Natural killer cell (primary cell): ENCODE data around the gene RDH14. TPM values are rescaled to one million over a fixed set of nuclear protein-coding genes. Genes with fewer than 3 reads are reported as not detected.

Source experiments
- ATAC-seq, 3 donors: fragments of 150-1000 bp in 2 of 3; fragments of 200-7000 bp in 1 of 3; cut with Tn5 transposase; 1 replicate in 1 of 3; 2 replicates in 2 of 3; pipeline ENCODE4 v1.10.0; 2021; ENCODE audit warnings: mild to moderate bottlenecking in 2 of 3, moderate library complexity in 2 of 3
- DNase-seq, 2 donors: peaks; one replicate each; pipeline versions ENCODE4 v3.0.0 to v3.0.0-alpha.2; 2013 to 2021; ENCODE audit warnings: mixed read lengths in 1 of 2
- H3K27ac ChIP-seq: one replicate; pipeline ENCODE4 v1.5.1; 2013; ENCODE audit warnings: mild to moderate bottlenecking, low read length
- H3K27me3 ChIP-seq: one replicate; pipeline ENCODE4 v1.6.1; 2013; ENCODE audit warnings: low read length; ENCODE audit not compliant: control insufficient read depth, insufficient read depth
- H3K36me3 ChIP-seq: one replicate; pipeline ENCODE4 v1.6.1; 2013; ENCODE audit warnings: low read length; ENCODE audit not compliant: control insufficient read depth, insufficient read depth
- H3K4me1 ChIP-seq: one replicate; pipeline ENCODE4 v1.6.1; 2013; ENCODE audit warnings: low read length; ENCODE audit not compliant: control insufficient read depth, insufficient read depth
- H3K4me3 ChIP-seq: one replicate; pipeline ENCODE4 v1.5.1; 2013; ENCODE audit warnings: low read length
- H3K9me3 ChIP-seq: one replicate; pipeline ENCODE4 v1.6.1; 2013; ENCODE audit warnings: low read length; ENCODE audit not compliant: control insufficient read depth, insufficient read depth
- H3K27ac Mint-ChIP-seq, 2 donors: one replicate each; pipeline ENCODE4 v1.8.0; 2022; ENCODE audit warnings: mild to moderate bottlenecking in 2 of 2, mixed read lengths in 2 of 2, moderate library complexity in 1 of 2
- H3K27me3 Mint-ChIP-seq, 2 donors: one replicate each; pipeline ENCODE4 v1.8.0; 2022; ENCODE audit warnings: low read depth in 2 of 2, mixed read lengths in 2 of 2
- H3K36me3 Mint-ChIP-seq: one replicate; pipeline ENCODE4 v1.8.0; 2022; ENCODE audit warnings: mixed read lengths
- H3K4me1 Mint-ChIP-seq, 2 donors: one replicate each; pipeline ENCODE4 v1.8.0; 2022; ENCODE audit warnings: mixed read lengths in 2 of 2
- H3K4me3 Mint-ChIP-seq: one replicate; pipeline ENCODE4 v1.8.0; 2022; ENCODE audit warnings: mild to moderate bottlenecking, moderate library complexity, mixed read lengths
- H3K9me3 Mint-ChIP-seq, 2 donors: one replicate each; pipeline ENCODE4 v1.8.0; 2022; ENCODE audit warnings: mixed read lengths in 2 of 2
- WGBS: methylation state at CpG from one replicate; pipeline ENCODE4 v1.1.7; 2013; ENCODE audit warnings: missing lambda C conversion rate; ENCODE audit not compliant: insufficient coverage; 5-methylcytosine and 5-hydroxymethylcytosine counted together
- intact Hi-C: fragments of 100-400 bp; cut with micrococcal nuclease; formaldehyde crosslinking; loops from one replicate; pipeline ENCODE4 v1.14.2; 2022
- total RNA-seq, 4 donors: library from RNA; stranded (reverse); fragments of 120-200 nt in 1 of 4; gene quantifications; one replicate each; pipeline versions ENCODE4 v1.2.3 to v1.2.4, GENCODE V29; 2013 to 2022
- TF ChIP-seq, protein P1 (sequence below): fragments of 200-600 bp; IDR thresholded peaks from one replicate; pipeline ENCODE4 v1.8.0; 2022; ENCODE audit warnings: antibody characterized with exemption

The RDH14 gene
- total RNA-seq, 3 donors from 2014 or later (not counting 1 experiment from before 2014, with no cell fraction given), result 8.7 to 13.5 (median 12.5) TPM

DNA sequence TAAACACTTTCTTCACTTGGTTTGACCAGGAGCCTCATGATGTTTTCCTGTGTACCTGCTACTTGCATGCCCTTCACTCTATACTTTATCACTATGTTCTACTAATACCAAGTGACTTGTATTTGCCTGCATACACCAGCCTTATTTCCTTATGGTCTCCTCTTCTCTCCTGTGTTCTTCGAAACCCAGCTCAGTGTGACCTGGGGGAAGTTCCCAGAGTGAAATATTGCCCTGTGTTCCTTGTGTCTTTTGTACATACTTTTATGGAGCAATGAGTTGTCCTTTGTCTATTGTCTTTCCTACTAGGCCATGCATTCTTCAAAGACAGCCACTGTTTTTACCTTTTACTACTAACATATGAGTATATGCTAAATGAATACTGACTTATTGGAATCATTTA lies 28.3 kb upstream of the RDH14 start:
- H3K4me3 ChIP-seq, result no peak overlapping the region
- DNase-seq (no peak), ATAC-seq (no peak)
- H3K4me1 Mint-ChIP-seq, result peaks cover 0 to 7% of the 10 kb centered on the region in 2 donors
- TF ChIP-seq, protein P1, sequence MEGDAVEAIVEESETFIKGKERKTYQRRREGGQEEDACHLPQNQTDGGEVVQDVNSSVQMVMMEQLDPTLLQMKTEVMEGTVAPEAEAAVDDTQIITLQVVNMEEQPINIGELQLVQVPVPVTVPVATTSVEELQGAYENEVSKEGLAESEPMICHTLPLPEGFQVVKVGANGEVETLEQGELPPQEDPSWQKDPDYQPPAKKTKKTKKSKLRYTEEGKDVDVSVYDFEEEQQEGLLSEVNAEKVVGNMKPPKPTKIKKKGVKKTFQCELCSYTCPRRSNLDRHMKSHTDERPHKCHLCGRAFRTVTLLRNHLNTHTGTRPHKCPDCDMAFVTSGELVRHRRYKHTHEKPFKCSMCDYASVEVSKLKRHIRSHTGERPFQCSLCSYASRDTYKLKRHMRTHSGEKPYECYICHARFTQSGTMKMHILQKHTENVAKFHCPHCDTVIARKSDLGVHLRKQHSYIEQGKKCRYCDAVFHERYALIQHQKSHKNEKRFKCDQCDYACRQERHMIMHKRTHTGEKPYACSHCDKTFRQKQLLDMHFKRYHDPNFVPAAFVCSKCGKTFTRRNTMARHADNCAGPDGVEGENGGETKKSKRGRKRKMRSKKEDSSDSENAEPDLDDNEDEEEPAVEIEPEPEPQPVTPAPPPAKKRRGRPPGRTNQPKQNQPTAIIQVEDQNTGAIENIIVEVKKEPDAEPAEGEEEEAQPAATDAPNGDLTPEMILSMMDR, result no peak
- H3K9me3 ChIP-seq, result no peaks in the 10 kb centered on the region
- 100% methylated on average over 1 of the region's 1 CpG for WGBS
- H3K27ac Mint-ChIP-seq, result no peak overlapping the region
- no peaks in the 10 kb centered on the region for H3K9me3 Mint-ChIP-seq
- H3K27ac ChIP-seq, result no peak overlapping the region
- H3K36me3 Mint-ChIP-seq, result no peaks in the 10 kb centered on the region
- no peaks in the 10 kb centered on the region for H3K27me3 ChIP-seq
- H3K4me3 Mint-ChIP-seq, result no peak overlapping the region
- H3K4me1 ChIP-seq, result no peaks in the 10 kb centered on the region
- H3K36me3 ChIP-seq, result no peaks in the 10 kb centered on the region
- H3K27me3 Mint-ChIP-seq, result no peaks in the 10 kb centered on the region
- intact Hi-C loops, result no loop called here

DNA sequence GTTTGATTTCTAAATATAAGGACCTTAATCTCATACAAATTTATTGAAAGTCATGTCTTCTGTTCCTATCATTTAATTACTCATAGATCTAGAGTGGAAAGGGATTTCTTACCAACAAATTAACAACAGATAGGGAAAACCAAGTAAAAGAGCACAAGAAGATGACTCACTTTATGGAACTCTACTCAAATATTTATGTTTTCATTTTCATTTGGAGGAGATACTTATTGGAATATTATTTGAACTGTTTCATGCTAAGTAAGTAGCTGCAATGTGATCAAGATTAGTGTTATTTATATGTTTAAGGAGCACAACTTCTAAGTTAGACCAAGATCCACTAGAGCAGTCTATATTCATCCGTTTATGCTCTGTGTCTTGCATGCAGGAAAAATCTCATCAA lies 27.6 kb upstream of the RDH14 start:
- Histone ChIP-seq H3K27me3 (no peaks in the 10 kb centered on the region), H3K4me1 (no peaks in the 10 kb centered on the region), H3K4me3 (no peak overlapping the region), H3K27ac (no peak overlapping the region), H3K9me3 (no peaks in the 10 kb centered on the region), H3K36me3 (no peaks in the 10 kb centered on the region)
- Mint-ChIP-seq H3K4me3 (no peak overlapping the region), H3K27me3 (no peaks in the 10 kb centered on the region), H3K9me3 (no peaks in the 10 kb centered on the region), H3K4me1 (peaks cover 0 to 14% of the 10 kb centered on the region in 2 donors), H3K27ac (no peak overlapping the region), H3K36me3 (no peaks in the 10 kb centered on the region)
- no CpG with 5 or more reads among the region's 1 CpG for WGBS
- intact Hi-C loops, result no loop called here
- ATAC-seq (no peak), DNase-seq (no peak)
- TF ChIP-seq, protein P1, result no peak

DNA sequence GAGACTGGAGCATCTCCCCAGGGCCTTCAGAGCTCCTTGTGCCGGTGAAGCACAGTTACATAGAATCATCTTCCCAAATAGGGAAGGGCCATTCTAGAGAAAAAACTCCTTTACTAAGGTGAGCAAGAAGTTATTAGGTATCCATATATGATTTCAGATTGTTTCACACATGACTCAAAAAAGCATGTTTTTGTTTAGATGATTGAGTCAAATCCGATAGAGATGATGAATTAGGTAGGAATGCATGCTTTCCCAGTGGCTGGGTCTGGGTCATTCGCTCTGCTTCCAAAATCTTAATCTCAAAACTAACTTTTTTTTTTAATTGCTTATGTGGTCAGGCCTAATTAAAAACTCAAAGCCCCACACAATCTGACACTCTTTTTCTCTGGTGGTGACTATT lies 25.1 kb upstream of the RDH14 start:
- TF ChIP-seq, protein P1, result no peak
- no peaks in the 10 kb centered on the region for H3K27me3 Mint-ChIP-seq
- ATAC-seq (no peak), DNase-seq (no peak)
- no peak overlapping the region for H3K27ac ChIP-seq
- no peaks in the 10 kb centered on the region for H3K4me1 ChIP-seq
- H3K27me3 ChIP-seq, result no peaks in the 10 kb centered on the region
- no peaks in the 10 kb centered on the region for H3K9me3 Mint-ChIP-seq
- no peak overlapping the region for H3K4me3 Mint-ChIP-seq
- H3K4me1 Mint-ChIP-seq, result peaks cover 0 to 14% of the 10 kb centered on the region in 2 donors
- no peak overlapping the region for H3K27ac Mint-ChIP-seq
- H3K4me3 ChIP-seq, result no peak overlapping the region
- intact Hi-C loops, result no loop called here
- no peaks in the 10 kb centered on the region for H3K36me3 Mint-ChIP-seq
- WGBS, result 83% methylated on average over 2 of the region's 3 CpGs
- H3K36me3 ChIP-seq, result no peaks in the 10 kb centered on the region
- no peaks in the 10 kb centered on the region for H3K9me3 ChIP-seq

DNA sequence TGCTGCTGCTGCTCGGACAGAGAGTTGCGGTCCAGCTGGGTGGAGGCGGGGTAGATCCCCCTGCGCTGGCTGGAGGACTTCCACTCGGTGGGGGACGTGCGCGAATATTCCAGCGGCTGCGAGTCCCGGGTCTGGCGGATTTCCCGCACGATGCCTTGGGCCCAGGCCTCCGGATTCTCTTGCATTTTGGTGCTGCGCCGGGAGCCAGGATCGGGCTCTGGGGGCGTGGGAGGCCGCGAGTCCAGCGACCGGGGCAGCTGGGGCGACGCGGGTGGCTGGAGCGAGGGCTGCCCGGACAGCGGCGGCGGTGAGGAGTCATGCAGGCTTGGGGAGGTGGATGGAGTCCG lies 24.1 kb upstream of the RDH14 start:
- Mint-ChIP-seq H3K27me3 (no peaks in the 10 kb centered on the region), H3K9me3 (no peaks in the 10 kb centered on the region), H3K36me3 (no peaks in the 10 kb centered on the region), H3K4me1 (peaks cover 0 to 14% of the 10 kb centered on the region in 2 donors), H3K27ac (no peak overlapping the region), H3K4me3 (no peak overlapping the region)
- H3K9me3 ChIP-seq, result no peaks in the 10 kb centered on the region
- H3K4me3 ChIP-seq, result no peak overlapping the region
- 86% methylated on average over 32 of the region's 32 CpGs for WGBS
- DNase-seq (no peak), ATAC-seq (no peak)
- TF ChIP-seq, protein P1, result no peak
- H3K27ac ChIP-seq, result no peak overlapping the region
- intact Hi-C loops, result no loop called here
- no peaks in the 10 kb centered on the region for H3K36me3 ChIP-seq
- H3K27me3 ChIP-seq, result no peaks in the 10 kb centered on the region
- no peaks in the 10 kb centered on the region for H3K4me1 ChIP-seq
